Central memory CD4-positive, alpha-beta T cell (primary cell): ENCODE measurements around the gene FTO.

ENCODE experiments used
- DNase-seq: peaks from one replicate; pipeline ENCODE4 v3.0.0; 2022

The FTO gene

DNA sequence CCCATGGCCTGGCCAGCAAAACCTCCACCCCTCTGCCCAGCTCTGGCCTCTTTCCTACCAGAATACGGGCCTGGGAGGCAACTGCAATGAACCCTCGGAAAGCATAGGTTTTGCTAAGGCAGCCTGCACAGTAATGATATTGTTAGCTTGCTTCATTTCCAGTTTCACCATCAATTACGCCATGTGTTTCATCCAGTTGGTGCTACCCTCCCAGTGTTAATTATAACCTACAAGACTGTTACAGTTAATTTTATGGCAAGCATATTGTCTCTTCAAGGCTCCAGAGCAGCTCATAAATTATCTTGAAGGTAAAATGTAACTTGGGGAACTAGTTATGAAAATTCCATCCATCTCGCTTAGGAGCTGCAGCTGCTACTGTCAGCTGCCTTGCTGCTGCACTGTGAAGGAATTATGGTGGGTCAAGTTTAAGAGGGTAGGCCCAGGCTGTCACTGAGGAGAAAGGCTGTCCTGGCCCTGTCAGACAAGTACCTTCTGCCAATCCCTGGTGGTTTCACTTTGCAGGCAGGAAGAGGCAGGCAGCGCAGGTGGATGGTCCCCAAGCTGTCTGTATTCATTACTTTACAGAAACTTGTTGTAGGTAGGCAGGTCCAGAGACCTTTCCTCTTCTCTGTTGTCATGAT, 242.9 kb downstream of the FTO start:
- DNase-seq: no peak

DNA sequence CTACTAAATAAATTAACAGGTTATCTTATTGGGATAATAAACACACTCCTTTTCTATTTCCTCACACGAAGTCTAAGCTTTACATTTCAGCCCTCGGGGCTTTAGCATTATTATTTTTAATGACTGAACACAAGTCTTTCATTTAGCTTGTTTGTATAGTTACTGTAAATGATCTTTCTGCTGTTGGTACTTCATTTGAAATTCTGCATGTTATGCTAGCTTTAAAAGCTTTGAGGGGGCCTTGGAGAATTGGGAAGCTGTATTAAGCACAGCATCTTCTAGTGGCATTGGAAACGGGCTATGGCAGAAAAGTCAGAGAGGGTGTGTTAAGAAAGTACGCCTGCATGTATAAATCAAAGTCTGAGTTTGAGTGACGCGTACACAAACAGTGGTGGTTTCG, 243.7 kb downstream of the FTO start:
- DNase-seq: no peak

DNA sequence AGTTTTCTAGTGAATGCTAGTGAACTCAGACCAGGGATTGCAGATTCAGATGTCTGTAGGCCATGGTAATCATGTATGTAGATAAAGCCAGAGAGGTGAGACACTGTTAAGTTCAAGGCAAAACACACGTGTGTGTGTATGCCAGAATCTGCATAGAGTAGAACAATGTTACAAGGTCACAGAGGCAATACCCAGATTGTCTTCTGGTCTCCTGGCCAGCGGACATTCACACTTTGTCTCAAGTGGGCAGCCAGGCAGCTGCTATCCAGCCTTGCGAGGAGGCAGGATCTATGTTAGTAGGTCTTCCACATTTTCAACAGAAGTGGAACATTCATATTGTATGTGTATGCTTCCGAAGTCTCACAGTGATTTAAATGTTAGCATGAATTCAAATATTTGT, 244.4 kb downstream of the FTO start:
- no peak for DNase-seq

DNA sequence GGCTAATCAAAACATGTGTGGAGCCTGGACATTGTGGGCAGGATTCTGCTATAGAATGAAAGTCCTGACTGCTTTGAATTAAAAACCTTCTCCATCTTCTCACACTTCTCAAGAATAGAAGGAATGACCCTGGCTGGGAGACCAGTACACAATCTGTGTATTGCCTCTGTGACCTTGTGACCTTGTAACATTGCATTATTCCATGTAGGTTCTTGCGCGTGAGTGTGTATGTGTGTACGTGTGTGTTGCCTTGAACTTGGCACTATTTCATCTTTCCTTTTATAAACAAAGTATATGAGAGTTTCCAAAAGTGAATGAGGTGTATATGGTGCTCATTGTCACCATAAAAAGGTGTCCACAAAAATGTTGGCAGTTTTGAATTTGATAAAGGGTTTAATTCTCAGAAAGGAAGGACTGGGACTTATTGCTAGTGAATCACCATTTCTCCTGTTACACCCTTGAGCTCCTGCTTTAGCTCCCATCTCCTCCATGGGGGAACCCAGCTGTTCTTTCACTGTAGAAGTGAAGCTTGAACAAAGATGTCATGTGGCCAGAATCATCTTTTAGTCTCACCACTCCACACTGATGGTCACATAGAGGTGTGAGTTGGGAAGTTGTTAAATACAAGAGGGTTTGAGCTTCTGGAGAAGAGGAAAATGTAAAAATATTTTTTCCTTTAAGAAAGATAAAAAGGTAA, 244.9 kb downstream of the FTO start:
- no peak for DNase-seq

DNA sequence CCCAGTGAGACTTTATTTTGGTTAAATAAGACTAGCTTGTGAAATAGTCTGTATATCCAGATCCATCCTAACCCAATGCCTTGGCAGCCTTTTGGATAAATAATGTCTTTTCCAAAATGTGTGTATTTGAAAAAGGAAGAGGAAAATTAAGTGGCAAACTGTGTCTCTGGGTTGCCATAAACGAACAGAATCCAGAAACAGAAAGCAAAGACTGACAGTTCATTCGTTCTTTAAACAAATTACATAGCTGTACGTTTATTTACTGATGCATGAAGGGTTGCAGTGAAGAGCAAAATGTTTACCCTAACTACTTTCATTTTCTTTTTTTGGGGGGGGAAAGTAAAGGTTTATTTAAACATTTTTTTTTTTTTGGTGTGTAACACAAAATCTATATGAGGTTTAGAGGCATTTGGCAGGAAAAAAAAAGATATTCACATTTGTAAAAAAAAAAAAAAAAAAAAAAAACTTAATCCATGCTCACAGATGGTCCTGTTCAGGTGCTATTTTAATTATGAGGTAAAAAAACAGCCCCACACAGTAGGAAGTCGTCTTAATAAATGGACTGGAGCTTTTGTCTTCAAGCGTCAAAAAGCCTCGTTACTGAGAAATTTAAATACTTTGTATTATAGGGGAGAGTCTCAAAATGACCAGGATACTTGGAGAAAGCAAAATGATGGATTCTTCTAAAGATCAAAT, 245.9 kb downstream of the FTO start:
- no peak for DNase-seq

DNA sequence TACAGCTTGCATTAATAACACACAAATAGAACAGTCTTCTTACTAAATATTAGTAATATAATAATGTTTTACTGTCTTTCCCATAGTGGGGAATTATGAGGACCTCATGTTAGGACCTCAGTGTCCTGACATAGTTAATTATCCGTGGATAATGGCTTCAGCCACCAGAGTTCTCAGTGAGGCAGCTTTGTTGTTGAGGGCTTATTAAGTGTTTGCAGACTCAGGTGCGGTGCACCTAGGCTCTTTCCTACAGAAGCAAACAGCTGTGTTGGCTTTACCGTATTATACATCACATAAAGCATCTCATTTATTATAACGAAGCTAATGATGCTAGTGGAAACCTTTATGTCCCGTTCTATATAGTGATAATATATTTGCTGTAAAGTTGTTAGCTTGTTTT, 246.7 kb downstream of the FTO start:
- DNase-seq: no peak

DNA sequence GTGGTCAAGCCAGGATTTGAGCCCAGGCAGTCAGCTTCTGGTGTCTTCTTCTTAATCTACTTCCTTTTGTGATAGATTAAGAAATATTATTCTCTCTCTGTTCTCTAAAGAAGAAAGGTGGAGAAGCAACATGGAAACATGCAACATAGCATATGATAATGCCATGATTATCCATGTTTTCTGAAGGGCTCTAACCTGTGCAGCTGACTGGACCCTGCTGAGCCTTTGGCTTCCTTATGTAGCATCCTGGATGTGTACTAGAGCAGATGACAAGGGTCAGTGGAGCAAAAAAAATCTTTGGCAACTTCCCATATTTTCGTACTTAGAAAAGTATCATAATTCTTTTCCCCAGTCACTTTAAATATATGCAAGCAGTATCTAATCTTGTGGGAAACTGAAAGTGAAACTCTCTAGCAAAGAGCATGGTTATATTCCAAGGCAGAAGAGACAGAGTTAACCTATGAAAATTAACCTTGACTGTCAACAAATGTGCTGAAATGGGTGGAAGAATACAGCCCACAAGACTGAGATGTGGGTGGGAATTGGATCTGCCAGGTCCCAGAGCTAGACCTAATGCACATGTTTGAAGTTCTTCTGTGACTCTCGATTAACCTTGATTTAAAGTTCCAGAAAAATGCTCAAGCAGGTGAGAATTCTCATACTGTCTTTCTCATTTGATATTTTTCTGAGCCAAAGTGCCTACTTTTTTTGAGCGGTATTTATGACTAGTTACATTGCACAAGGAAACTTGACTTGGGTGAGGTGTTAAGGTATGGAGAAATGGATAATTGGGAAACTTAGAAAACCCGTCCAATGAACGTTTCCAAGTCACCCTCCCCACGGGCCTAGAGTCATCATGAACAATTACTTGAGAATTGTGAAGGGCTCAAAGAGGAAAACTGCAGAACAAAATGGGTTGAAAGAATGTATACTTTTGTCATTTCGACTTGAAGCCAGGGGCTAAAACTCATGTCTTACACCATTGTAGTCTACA, 248.6 kb downstream of the FTO start:
- no peak for DNase-seq

DNA sequence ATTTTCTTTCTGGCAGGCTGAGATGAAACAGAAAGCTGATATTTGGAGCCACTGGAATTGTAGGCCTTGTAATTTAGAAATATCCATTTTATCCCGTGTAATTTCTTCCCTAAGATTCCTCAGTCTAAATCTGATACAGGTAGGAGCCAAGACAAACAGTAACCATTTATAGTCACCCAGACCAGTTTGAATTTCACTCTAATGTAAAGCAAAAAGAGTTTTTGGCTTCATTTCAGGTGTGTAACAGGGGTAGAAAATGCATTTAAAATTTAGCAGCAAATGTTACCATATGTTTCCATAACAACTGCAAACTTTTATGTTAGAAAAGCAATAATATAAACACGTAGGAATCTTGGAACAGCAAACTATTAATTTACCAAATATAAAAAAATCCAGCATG, 249.4 kb downstream of the FTO start:
- no peak for DNase-seq

DNA sequence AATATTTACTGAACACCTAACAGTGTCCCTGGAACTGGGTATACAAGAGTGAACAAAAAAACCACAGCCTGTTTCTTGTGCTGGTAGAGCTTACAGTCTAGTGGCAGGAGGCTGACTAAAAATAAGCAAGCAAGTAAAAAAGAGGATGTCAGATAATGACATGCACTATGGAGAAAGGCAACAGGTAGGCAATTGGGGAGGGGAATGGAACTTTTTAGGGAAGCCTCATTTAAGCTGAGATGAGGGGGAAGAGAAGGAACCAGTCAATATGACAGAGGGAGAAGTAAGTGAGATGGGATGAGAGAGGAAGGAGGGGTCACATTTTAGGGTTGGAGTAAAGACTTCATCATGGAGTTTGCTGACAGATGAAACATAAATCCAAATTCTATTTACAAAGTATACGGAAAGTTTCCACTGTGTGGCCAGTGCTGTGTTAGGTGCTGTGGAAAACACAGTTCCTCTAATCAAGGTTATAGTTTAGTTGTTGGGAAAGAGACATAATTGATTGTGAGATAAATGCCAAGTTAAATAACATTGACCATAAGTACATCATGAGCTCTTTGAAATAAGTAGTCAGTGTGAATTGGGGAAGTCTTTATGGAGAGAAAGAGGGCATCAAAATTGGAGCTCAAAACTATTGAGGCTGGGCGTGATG, 251.4 kb downstream of the FTO start:
- DNase-seq: no peak

DNA sequence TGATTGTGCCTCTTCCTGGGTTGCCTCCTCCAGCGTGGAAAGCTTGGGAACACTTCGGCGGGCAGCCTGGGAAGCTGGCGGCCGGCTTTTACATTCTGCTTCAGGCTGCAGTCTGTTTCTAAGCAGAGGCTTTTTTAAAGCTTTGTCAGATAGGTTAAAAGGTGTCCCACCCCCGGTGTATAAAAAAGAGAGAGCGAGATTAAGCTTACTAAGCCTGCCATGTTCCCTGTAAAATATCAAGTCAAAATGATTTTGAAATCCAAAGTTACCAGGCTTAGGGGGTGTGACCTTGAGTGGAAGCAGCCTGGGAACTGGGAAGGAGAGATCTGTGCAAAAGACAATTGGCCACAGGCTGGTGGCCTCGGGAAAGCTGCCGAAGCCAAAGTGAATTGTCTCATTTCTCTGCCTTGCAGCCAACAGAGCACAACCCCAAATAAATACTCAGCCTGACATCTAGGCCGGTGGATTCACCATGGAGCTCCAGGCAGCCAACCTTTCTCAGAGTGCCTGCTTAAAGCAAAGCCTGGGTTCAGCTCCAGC, 254.5 kb downstream of the FTO start:
- DNase-seq: no peak

DNA sequence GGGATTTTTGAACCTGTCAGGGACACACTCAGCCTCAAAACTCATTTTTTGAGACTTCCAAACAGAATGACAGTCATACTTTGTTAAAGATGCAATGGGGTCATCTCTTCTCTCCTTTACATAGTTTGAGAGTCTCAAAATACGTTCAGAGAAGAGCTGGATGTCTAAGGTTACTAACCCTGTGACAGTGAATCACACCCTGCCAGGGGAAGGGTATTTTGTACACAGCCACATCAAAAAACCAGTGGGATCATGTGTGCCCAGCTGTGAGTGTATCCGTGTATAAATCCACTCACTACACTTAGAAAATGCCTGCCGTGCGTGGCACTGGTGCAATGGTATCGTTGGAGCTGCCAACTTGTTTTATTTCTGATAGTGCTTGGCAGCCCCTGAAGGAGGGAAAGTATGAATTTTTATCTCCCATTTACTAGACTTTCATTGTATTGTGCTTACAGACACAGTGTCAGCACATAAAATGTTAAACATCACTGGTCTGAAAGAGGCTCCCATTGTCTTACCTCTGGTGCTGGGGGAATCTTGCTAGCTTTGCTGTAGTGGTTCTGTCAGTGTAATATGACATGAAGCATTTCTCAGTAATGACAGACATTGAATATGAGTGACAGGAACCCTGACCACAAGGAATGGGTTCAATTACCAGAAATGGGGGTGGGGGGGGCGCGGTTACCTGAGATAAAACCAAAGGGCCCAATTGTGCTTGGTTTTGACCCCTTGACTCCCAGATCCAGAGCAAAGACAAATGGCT, 256.3 kb downstream of the FTO start:
- no peak for DNase-seq

DNA sequence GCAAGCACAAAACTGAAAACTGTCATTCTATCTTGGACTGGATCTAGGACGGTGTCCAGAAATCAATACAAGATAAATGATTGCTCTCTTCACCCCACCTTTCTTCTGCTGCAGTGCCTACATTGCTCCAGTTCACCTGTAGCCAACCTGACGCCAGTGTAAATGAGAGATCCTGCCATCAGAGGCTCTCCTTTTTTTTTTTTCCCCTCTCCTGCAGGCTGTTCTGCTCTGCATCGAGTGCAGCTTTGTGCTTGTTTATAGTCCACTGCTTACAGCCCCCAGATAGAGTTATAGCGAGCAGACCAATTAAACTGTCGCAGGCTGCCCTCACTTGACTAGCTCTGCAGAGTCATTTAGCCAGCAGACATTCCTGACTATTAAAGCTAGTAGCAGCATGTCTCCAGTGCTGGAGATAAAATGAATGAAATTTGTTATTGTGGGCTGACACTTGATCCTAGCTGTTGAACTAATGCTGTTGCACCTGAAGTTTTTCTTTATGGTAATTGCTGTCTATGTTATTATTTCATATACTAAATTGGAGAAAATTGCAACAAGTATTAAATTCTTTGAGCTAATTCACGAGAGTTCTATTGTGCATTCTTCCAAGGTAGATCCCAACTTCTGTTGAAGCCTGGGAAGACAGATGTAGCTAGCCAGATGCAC, 257.1 kb downstream of the FTO start:
- no peak for DNase-seq

DNA sequence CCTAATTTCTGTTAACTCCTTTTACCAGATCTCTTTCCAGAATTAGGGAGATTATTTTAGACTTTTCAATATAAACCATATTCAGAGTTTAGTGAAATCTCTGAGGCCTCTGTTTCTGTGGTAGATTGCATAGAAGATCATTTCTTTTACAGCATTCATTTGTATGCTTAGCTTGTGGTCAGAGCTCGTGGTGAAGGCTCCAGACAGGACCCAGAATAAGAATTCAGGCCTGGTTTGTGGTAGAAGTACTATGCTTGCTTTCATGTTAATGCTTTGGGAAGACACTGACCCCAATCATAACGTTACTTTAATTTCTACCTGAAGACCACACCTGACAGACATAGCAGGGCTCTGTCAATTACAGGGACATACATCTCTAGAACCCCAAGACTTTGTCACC, 258.1 kb downstream of the FTO start:
- DNase-seq: no peak

DNA sequence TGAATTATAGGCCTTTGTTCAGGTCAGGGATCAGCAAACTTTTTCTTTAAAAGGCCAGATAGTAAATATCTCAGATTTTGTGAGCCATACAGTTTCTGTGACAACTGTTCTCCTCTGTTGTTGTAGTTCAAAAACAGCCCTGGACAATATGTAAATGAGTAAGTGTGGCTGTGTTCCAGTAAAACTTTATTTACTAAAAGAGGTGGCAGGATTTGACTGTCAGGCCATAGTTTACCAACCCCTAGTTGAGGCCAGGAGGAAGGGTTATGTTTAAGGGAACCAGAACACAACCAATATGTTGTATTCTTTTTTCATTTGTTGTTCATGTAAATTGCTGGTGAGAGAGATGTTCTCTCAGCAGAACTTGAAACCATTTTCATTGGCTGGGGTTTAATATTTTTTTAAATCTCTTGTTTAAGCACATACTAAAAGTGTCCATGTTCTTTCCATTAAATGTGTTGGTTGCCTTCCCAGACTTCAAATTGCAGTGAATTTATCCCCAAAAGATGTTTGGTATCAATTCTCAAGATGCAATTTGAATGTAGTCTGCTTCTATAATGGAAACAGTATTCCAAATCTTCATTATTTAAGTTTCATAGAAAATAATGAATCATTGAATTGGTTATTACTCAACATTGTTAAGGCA, 260.3 kb downstream of the FTO start:
- no peak for DNase-seq

DNA sequence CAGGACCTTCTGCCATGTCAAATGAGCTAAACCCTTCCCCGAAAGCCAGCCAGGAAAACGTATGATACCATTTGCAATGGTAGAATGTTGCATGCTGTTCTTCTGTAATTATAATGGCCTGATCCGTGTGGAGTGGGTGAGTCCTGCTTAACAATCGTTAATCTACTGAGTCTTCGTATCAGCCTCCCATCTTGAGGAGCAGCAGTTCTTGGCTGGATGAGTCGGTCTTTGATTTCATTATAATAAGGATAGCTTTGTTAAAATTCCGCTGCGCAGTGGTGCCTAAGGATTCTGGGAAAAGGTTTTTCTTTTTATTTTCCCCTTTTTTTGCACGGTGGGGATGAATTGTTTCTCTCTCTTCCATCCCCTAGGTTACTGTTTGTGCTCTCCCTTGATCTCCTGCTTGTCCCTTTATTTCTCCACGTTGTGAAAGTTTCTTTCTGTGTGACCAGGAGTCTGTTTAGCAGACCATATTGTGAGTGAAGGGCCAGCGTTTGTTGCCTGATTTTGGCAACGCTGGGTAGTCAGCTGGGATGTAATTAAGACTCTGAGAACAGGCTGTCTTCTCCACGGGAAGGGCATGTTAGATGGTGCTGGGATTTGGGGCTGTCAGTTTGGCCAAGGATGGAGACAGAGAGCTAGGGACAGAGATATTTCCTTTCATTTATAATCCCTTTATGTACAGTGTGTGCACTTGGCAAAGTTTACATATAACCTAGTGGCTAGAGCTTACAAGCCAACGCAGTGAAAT, 263.0 kb downstream of the FTO start:
- no peak for DNase-seq

DNA sequence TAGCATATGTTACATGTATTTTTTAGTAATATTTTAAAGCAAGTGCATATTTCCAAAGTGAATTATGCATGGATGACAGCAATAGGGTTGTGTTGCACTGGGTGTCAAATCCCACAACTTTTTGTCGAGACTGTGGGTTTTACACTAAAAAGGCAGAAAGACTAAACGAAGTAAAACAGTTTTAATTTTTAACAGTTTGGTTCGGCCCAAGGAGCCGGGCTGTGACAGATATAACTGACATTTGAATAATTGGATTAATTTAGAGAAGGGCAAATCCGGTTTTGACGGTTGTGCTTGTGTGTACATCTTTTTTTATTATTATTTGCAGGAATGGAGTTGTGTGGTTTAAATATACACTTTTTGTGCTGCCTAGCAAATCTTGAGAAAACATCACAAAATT, 263.6 kb downstream of the FTO start:
- no peak for DNase-seq

DNA sequence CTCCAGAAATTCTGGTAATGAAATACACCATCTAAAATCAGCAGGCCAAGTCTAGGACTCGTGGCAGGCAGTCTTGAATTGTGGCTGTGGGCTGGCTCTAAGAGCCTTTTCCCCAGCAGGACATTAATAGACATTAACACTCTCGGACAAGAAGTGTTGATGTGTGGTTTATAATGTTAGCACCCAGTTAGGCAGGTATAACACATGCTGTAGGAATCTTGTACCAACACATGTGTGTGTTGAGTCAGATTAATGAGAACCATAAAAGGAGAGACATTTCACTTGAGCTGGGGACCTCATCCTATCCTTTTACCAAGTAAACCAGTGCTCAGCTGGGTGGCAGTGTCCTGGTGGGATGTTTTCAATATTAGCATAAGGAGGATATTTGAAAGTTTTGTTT, 264.5 kb downstream of the FTO start:
- DNase-seq: no peak

DNA sequence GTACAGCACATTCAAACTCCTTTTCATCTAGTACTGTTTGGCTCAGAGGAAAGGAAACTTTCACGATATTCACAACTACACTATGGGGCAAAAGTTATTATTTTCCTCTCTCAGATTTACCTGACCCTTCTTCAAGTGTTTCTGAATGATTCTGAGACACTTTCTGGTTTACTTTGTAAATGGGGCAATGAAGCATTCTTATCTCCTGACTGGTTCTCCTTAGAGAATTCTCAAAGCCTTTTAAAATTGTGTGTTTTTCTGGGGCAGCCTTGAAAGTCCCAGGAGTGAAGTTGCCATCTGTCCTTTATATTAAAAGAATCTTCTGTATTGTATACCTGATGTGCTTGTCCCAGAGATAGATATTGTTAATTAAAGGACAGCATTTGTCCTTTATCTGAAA, 264.9 kb downstream of the FTO start:
- no peak for DNase-seq

DNA sequence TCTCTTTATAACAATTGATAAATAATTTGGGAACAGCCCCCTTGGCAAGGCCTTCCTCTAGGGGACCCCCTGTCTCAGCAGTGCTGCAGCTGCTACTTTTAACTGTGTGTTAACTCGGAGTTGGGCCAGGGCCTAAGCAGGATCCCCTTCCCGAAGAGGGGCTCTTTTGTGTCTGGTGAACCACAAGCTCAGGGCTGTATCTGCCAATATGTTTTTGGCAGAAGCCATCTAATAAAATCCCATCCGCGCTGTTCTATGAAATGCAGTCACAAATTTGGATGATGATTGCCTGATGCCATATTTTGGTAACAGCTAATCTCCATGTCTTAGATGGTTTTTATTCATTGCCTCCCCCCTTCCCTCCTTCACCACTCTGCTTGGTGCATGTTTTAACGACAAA, 267.7 kb downstream of the FTO start:
- DNase-seq: no peak

DNA sequence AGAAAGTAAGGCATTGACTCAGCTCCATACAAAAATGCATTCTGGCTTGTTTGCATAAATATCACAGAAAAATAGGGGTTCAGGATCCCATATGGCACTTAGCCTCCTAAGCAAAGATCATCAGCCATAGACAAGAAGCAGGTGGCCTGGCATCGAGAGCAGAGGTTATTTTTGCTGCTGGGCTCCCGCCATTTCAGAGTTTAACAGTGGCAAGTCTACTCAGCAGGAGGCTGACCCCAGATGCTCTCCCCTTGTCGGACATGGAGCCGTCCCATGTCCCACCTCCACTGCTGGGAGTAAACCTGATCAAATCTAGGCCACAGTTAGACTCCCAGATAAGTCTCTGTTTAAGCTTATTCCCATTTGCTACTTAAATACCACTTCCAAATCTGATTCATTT, 269.1 kb downstream of the FTO start:
- no peak for DNase-seq
